HepG2 (cell line): Measurements from ENCODE around the gene ZFAND2A. TPM values are rescaled to one million over a fixed set of nuclear protein-coding genes. Genes with fewer than 3 reads are reported as not detected.

Source experiments
- DNMT1 ChIP-seq: sonication (generic); formaldehyde crosslinking; IDR thresholded peaks from 2 replicates; pipeline ENCODE4 v1.5.1; 2020; ENCODE audit warnings: mild to moderate bottlenecking, missing genetic modification reagents
- KDM5B ChIP-seq: sonication (generic); formaldehyde crosslinking; IDR thresholded peaks from 2 replicates; pipeline ENCODE4 v1.4.0; 2020; ENCODE audit warnings: missing genetic modification reagents, mild to moderate bottlenecking, borderline replicate concordance
- KLF13 ChIP-seq: sonication (generic); formaldehyde crosslinking; IDR thresholded peaks from 2 replicates; pipeline ENCODE4 v1.4.0; 2020; ENCODE audit warnings: mild to moderate bottlenecking, missing genetic modification reagents
- MAFG ChIP-seq: sonication (generic); formaldehyde crosslinking; IDR thresholded peaks from 2 replicates; pipeline ENCODE4 v1.5.1; 2020; ENCODE audit warnings: mild to moderate bottlenecking, missing genetic modification reagents
- MED13 ChIP-seq: sonication (generic); formaldehyde crosslinking; IDR thresholded peaks from 2 replicates; pipeline ENCODE4 v1.5.0; 2020; ENCODE audit warnings: missing genetic modification reagents
- NONO ChIP-seq, 2 experiments: fragments of 450-650 bp in 1 of 2; sonication (generic) in 1 of 2; formaldehyde crosslinking in 1 of 2; IDR thresholded peaks in 1 of 2; conservative IDR thresholded peaks in 1 of 2; 2 replicates each; pipeline versions ENCODE4 v1.6.1 to v1.8.0; 2017 to 2022; ENCODE audit warnings: mild to moderate bottlenecking in 1 of 2, missing genetic modification reagents in 1 of 2, moderate library complexity in 1 of 2
- SIN3B ChIP-seq: fragments of 150-350 bp; IDR thresholded peaks from 2 replicates; pipeline ENCODE4 v1.6.1; 2014; ENCODE audit warnings: low read length
- TEAD2 ChIP-seq: sonication (generic); formaldehyde crosslinking; IDR thresholded peaks from 2 replicates; pipeline ENCODE4 v1.9.0; 2021; ENCODE audit warnings: missing genetic modification reagents
- THAP11 ChIP-seq: IDR thresholded peaks from 2 replicates; pipeline ENCODE4 v1.6.1; 2016; ENCODE audit warnings: missing biosample characterization, missing genetic modification reagents
- ZMYM3 ChIP-seq: sonication (generic); formaldehyde crosslinking; IDR thresholded peaks from 2 replicates; pipeline ENCODE4 v1.5.1; 2020; ENCODE audit warnings: mild to moderate bottlenecking, missing genetic modification reagents
- ZNF124 ChIP-seq: sonication (generic); formaldehyde crosslinking; IDR thresholded peaks from 2 replicates; pipeline ENCODE4 v1.4.0; 2020; ENCODE audit warnings: missing genetic modification reagents
- ZNF17 ChIP-seq: sonication (generic); formaldehyde crosslinking; IDR thresholded peaks from 2 replicates; pipeline ENCODE4 v1.5.0; 2020; ENCODE audit warnings: mild to moderate bottlenecking, missing genetic modification reagents
- ZNF460 ChIP-seq: sonication (generic); formaldehyde crosslinking; IDR thresholded peaks from 2 replicates; pipeline ENCODE4 v1.5.1; 2020; ENCODE audit warnings: missing genetic modification reagents, mild to moderate bottlenecking, borderline replicate concordance
- ZNF510 ChIP-seq: sonication (generic); formaldehyde crosslinking; IDR thresholded peaks from 2 replicates; pipeline ENCODE4 v1.4.0; 2020; ENCODE audit warnings: low read depth, mild to moderate bottlenecking, missing genetic modification reagents
- ZNF543 ChIP-seq: sonication (generic); formaldehyde crosslinking; IDR thresholded peaks from 2 replicates; pipeline ENCODE4 v1.4.0; 2020; ENCODE audit warnings: mild to moderate bottlenecking, missing genetic modification reagents
- ZNF547 ChIP-seq: sonication (generic); formaldehyde crosslinking; IDR thresholded peaks from 2 replicates; pipeline ENCODE4 v1.5.1; 2020; ENCODE audit warnings: mild to moderate bottlenecking, missing genetic modification reagents
- ZNF552 ChIP-seq: sonication (generic); formaldehyde crosslinking; IDR thresholded peaks from 2 replicates; pipeline ENCODE4 v1.9.0; 2022; ENCODE audit warnings: missing genetic modification reagents, mild to moderate bottlenecking, borderline replicate concordance
- ZNF569 ChIP-seq: sonication (generic); formaldehyde crosslinking; IDR thresholded peaks from 2 replicates; pipeline ENCODE4 v1.5.0; 2020; ENCODE audit warnings: mild to moderate bottlenecking, missing genetic modification reagents, moderate library complexity, borderline replicate concordance
- polyA plus RNA-seq, 8 experiments: library from polyadenylated mRNA; depleted of rRNA in 3 of 8; stranded (reverse) in 7 of 8; unstranded in 1 of 8; fragments of >200 nt; fragmentation: Illumina TruSeq in 4 of 8; extraction: Trizol in 4 of 8; gene quantifications; 2 replicates each; pipeline versions ENCODE4 v1.2.1 to v1.2.3, GENCODE V29; 2011 to 2016; ENCODE audit warnings: low read depth in 4 of 8, missing spikeins in 1 of 8, mixed read lengths in 1 of 8; ENCODE audit not compliant: insufficient read depth in 1 of 8
- total RNA-seq, 5 experiments: library from RNA; depleted of rRNA; stranded (reverse); fragments of >200 nt; fragmentation: Illumina TruSeq; extraction: Trizol; gene quantifications; 2 replicates each; pipeline ENCODE4 v1.2.3, GENCODE V29; 2016; ENCODE audit warnings: low read depth in 1 of 5
- TF ChIP-seq, protein P1 (sequence below): sonication (generic); formaldehyde crosslinking; IDR thresholded peaks from 2 replicates; pipeline ENCODE4 v1.4.0; 2020; ENCODE audit warnings: mild to moderate bottlenecking, missing genetic modification reagents
- TF ChIP-seq, protein P2 (sequence below): sonication (generic); formaldehyde crosslinking; IDR thresholded peaks from 2 replicates; pipeline ENCODE4 v1.4.0; 2020; ENCODE audit warnings: missing genetic modification reagents
- TF ChIP-seq, protein P3 (sequence below): sonication (generic); formaldehyde crosslinking; IDR thresholded peaks from 2 replicates; pipeline ENCODE4 v1.5.1; 2020; ENCODE audit warnings: missing genetic modification reagents, mild to moderate bottlenecking, borderline replicate concordance
- TF ChIP-seq, protein P4 (sequence below): sonication (generic); formaldehyde crosslinking; IDR thresholded peaks from 2 replicates; pipeline ENCODE4 v1.5.0; 2020; ENCODE audit warnings: mild to moderate bottlenecking, missing genetic modification reagents, borderline replicate concordance

The ZFAND2A gene
- total and polyA plus RNA-seq, 2 of the 13 experiments (the other 11 are each of a cell fraction or from before 2014, with no cell fraction given), result 140 to 153 TPM

DNA sequence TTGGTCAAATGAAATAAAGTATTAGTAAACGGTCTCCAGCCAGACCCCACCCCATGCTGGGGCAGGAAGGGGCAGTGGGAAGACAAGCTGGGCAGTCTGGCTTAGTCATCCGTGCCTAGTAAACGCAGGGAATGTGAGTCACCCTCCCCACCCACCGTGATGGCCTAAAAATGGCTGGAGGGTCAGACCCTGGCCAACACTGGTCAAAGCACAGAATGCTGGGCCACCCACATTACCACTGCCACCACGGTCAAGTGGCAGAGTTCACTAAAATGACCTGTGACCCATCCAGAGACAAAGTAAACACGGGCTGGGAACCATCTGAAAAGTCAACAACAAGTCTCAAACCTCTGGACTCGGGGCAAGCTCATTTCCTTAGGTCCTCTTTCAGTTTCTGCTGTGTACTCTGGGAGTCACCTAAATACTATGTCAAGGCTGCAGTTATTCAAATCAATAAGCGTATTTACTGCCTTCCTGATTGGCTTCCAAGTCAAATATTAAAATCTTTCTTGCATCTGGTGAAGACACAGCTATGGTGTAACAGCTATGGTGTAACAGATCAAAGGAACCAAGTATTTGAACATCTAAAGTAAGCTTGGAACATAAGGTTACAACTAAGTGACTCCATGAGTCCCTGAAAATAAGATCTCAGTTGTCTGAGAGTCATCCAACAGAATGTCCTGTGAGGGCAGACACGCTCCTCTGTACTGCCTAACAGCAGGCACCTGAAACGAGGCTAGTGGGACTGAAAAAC lies 3.0 kb downstream of the ZFAND2A start (continued):
- TF ChIP-seq ZNF124 (CRISPR knock-in tag) (peak; percentile 71), KLF13 (CRISPR knock-in tag) (no peak), ZMYM3 (CRISPR knock-in tag) (peak; percentile 19; the same call in 1 of the 2 replicates), ZNF460 (CRISPR knock-in tag) (peak; percentile 60; the same call in 1 of the 2 replicates), KDM5B (CRISPR knock-in tag) (0 out of 2 replicates have a peak, but pooled peaks have one; percentile 41), ZNF17 (CRISPR knock-in tag) (no peak), DNMT1 (CRISPR knock-in tag) (no peak), ZNF547 (0 out of 2 replicates have a peak, but pooled peaks have one; percentile 34), ZNF569 (peak; percentile 24; the same call in 1 of the 2 replicates), NONO (IDR thresholded peaks at IDR 0.05) (no peak), NONO (CRISPR knock-in tag; conservative IDR thresholded peaks at IDR 0.05) (peak; percentile 79), ZNF552 (no peak), ZNF510 (CRISPR knock-in tag) (no peak), TEAD2 (CRISPR knock-in tag) (no peak), ZNF543 (no peak), THAP11 (CRISPR knock-in tag) (peak; percentile 80), MED13 (CRISPR knock-in tag) (peak; percentile 92), SIN3B (0 out of 2 replicates have a peak, but pooled peaks have one; percentile 56), MAFG (no peak)
- TF ChIP-seq, protein P1, sequence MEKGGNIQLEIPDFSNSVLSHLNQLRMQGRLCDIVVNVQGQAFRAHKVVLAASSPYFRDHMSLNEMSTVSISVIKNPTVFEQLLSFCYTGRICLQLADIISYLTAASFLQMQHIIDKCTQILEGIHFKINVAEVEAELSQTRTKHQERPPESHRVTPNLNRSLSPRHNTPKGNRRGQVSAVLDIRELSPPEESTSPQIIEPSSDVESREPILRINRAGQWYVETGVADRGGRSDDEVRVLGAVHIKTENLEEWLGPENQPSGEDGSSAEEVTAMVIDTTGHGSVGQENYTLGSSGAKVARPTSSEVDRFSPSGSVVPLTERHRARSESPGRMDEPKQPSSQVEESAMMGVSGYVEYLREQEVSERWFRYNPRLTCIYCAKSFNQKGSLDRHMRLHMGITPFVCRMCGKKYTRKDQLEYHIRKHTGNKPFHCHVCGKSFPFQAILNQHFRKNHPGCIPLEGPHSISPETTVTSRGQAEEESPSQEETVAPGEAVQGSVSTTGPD (CRISPR knock-in tag), result peak; percentile 97
- TF ChIP-seq, protein P2, sequence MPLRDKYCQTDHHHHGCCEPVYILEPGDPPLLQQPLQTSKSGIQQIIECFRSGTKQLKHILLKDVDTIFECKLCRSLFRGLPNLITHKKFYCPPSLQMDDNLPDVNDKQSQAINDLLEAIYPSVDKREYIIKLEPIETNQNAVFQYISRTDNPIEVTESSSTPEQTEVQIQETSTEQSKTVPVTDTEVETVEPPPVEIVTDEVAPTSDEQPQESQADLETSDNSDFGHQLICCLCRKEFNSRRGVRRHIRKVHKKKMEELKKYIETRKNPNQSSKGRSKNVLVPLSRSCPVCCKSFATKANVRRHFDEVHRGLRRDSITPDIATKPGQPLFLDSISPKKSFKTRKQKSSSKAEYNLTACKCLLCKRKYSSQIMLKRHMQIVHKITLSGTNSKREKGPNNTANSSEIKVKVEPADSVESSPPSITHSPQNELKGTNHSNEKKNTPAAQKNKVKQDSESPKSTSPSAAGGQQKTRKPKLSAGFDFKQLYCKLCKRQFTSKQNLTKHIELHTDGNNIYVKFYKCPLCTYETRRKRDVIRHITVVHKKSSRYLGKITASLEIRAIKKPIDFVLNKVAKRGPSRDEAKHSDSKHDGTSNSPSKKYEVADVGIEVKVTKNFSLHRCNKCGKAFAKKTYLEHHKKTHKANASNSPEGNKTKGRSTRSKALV, result 0 out of 2 replicates have a peak, but pooled peaks have one; percentile 51
- TF ChIP-seq, protein P3, sequence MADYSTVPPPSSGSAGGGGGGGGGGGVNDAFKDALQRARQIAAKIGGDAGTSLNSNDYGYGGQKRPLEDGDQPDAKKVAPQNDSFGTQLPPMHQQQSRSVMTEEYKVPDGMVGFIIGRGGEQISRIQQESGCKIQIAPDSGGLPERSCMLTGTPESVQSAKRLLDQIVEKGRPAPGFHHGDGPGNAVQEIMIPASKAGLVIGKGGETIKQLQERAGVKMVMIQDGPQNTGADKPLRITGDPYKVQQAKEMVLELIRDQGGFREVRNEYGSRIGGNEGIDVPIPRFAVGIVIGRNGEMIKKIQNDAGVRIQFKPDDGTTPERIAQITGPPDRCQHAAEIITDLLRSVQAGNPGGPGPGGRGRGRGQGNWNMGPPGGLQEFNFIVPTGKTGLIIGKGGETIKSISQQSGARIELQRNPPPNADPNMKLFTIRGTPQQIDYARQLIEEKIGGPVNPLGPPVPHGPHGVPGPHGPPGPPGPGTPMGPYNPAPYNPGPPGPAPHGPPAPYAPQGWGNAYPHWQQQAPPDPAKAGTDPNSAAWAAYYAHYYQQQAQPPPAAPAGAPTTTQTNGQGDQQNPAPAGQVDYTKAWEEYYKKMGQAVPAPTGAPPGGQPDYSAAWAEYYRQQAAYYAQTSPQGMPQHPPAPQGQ, result no peak; the same call in 1 of the 2 replicates
- TF ChIP-seq, protein P4, sequence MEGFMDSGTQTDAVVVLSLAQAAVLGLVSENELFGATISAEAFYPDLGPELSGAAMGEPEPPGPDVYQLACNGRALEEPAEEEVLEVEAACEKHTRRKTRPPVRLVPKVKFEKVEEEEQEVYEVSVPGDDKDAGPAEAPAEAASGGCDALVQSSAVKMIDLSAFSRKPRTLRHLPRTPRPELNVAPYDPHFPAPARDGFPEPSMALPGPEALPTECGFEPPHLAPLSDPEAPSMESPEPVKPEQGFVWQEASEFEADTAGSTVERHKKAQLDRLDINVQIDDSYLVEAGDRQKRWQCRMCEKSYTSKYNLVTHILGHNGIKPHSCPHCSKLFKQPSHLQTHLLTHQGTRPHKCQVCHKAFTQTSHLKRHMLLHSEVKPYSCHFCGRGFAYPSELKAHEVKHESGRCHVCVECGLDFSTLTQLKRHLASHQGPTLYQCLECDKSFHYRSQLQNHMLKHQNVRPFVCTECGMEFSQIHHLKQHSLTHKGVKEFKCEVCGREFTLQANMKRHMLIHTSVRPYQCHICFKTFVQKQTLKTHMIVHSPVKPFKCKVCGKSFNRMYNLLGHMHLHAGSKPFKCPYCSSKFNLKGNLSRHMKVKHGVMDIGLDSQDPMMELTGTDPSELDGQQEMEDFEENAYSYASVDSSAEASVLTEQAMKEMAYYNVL (CRISPR knock-in tag), result peak; percentile 82
